Measurements from ENCODE around the gene AIFM1. TPM values are rescaled to one million over a fixed set of nuclear protein-coding genes. Genes with fewer than 3 reads are reported as not detected.
"Not testable (repeated sequence)": the region's sequence is repeated elsewhere in the genome, so short reads cannot be mapped to it uniquely, and the experiment has no call there.

The AIFM1 gene
- total RNA-seq, 1 donor from 2014 or later, result 29.1 TPM

GRCh38 chrX:130119312-130119898 is 46.2 kb downstream of the AIFM1 start:
- Mint-ChIP-seq H3K4me3 (ENCODE audit: unreplicated experiment) (no peak overlapping the region), H3K36me3 (ENCODE audit: unreplicated experiment) (no peaks in the 10 kb centered on the region), H3K27me3 (ENCODE audit: unreplicated experiment) (peaks cover 2% of the 10 kb centered on the region), H3K27ac (ENCODE audit: unreplicated experiment) (no peak overlapping the region), H3K9me3 (ENCODE audit: unreplicated experiment) (peaks cover 2% of the 10 kb centered on the region), H3K4me1 (ENCODE audit: low read depth, unreplicated experiment) (peaks cover 2% of the 10 kb centered on the region)
- DNase-seq, result no peak
- TF ChIP-seq CTCF (IDR thresholded peaks at IDR 0.05; ENCODE audit: partially characterized antibody, unreplicated experiment), result no peak

GRCh38 chrX:130118441-130119311 is 47.0 kb downstream of the AIFM1 start:
- Mint-ChIP-seq H3K4me1 (ENCODE audit: low read depth, unreplicated experiment) (peaks cover 2% of the 10 kb centered on the region), H3K9me3 (ENCODE audit: unreplicated experiment) (peaks cover 2% of the 10 kb centered on the region), H3K36me3 (ENCODE audit: unreplicated experiment) (no peaks in the 10 kb centered on the region), H3K27ac (ENCODE audit: unreplicated experiment) (no peak overlapping the region), H3K27me3 (ENCODE audit: unreplicated experiment) (peaks cover 2% of the 10 kb centered on the region), H3K4me3 (ENCODE audit: unreplicated experiment) (no peak overlapping the region)
- TF ChIP-seq CTCF (IDR thresholded peaks at IDR 0.05; ENCODE audit: partially characterized antibody, unreplicated experiment), result no peak
- no peak for DNase-seq

- peaks cover 2% of the 10 kb centered on the region for H3K9me3 Mint-ChIP-seq (ENCODE audit: unreplicated experiment)
- H3K27ac Mint-ChIP-seq (ENCODE audit: unreplicated experiment), result no peak overlapping the region
- TF ChIP-seq CTCF (IDR thresholded peaks at IDR 0.05; ENCODE audit: partially characterized antibody, unreplicated experiment), result no peak
- no peak for DNase-seq
- H3K36me3 Mint-ChIP-seq (ENCODE audit: unreplicated experiment), result no peaks in the 10 kb centered on the region
- H3K4me1 Mint-ChIP-seq (ENCODE audit: low read depth, unreplicated experiment), result peaks cover 2% of the 10 kb centered on the region
- H3K4me3 Mint-ChIP-seq (ENCODE audit: unreplicated experiment), result no peak overlapping the region
- H3K27me3 Mint-ChIP-seq (ENCODE audit: unreplicated experiment), result no peaks in the 10 kb centered on the region
Observed at GRCh38 chrX:130117166-130117565, 48.5 kb downstream of the AIFM1 start.

GRCh38 chrX:130115119-130115885 is 50.3 kb downstream of the AIFM1 start:
- H3K27me3 Mint-ChIP-seq (ENCODE audit: unreplicated experiment); DNase-seq; H3K4me1 Mint-ChIP-seq (ENCODE audit: low read depth, unreplicated experiment); H3K9me3 Mint-ChIP-seq (ENCODE audit: unreplicated experiment); H3K4me3 Mint-ChIP-seq (ENCODE audit: unreplicated experiment); H3K36me3 Mint-ChIP-seq (ENCODE audit: unreplicated experiment); H3K27ac Mint-ChIP-seq (ENCODE audit: unreplicated experiment): not testable (repeated sequence)

- Mint-ChIP-seq H3K4me3 (ENCODE audit: unreplicated experiment) (no peak overlapping the region), H3K27me3 (ENCODE audit: unreplicated experiment) (peaks cover 3% of the 10 kb centered on the region), H3K4me1 (ENCODE audit: low read depth, unreplicated experiment) (no peaks in the 10 kb centered on the region), H3K9me3 (ENCODE audit: unreplicated experiment) (peaks cover 2% of the 10 kb centered on the region), H3K36me3 (ENCODE audit: unreplicated experiment) (no peaks in the 10 kb centered on the region), H3K27ac (ENCODE audit: unreplicated experiment) (no peak overlapping the region)
- no peak for TF ChIP-seq CTCF (IDR thresholded peaks at IDR 0.05; ENCODE audit: partially characterized antibody, unreplicated experiment)
- no peak for DNase-seq
Observed at GRCh38 chrX:130114141-130114588, 51.5 kb downstream of the AIFM1 start.

Data from glutamatergic neuron (in vitro differentiated cells).